NCI-H1092 treated with DMSO at 0.1 percent for 48 hours (cell line): Measurements from ENCODE around the gene WDR4.
"Not testable (repeated sequence)": the region's sequence is repeated elsewhere in the genome, so short reads cannot be mapped to it uniquely, and the experiment has no call there.

Experiments
- DNase-seq: peaks from one replicate; lab custom pipeline; 2025; lab: John Stamatoyannopoulos, UW

The WDR4 gene, protein sequence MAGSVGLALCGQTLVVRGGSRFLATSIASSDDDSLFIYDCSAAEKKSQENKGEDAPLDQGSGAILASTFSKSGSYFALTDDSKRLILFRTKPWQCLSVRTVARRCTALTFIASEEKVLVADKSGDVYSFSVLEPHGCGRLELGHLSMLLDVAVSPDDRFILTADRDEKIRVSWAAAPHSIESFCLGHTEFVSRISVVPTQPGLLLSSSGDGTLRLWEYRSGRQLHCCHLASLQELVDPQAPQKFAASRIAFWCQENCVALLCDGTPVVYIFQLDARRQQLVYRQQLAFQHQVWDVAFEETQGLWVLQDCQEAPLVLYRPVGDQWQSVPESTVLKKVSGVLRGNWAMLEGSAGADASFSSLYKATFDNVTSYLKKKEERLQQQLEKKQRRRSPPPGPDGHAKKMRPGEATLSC

GRCh38 chr21:42878993-42879787 lies at the start of gene WDR4:
WDR4 (minus strand) TSS chr21:42879539; CDS start chr21:42879495, 44 bp downstream.
- peak; percentile 97 for DNase-seq

DNA sequence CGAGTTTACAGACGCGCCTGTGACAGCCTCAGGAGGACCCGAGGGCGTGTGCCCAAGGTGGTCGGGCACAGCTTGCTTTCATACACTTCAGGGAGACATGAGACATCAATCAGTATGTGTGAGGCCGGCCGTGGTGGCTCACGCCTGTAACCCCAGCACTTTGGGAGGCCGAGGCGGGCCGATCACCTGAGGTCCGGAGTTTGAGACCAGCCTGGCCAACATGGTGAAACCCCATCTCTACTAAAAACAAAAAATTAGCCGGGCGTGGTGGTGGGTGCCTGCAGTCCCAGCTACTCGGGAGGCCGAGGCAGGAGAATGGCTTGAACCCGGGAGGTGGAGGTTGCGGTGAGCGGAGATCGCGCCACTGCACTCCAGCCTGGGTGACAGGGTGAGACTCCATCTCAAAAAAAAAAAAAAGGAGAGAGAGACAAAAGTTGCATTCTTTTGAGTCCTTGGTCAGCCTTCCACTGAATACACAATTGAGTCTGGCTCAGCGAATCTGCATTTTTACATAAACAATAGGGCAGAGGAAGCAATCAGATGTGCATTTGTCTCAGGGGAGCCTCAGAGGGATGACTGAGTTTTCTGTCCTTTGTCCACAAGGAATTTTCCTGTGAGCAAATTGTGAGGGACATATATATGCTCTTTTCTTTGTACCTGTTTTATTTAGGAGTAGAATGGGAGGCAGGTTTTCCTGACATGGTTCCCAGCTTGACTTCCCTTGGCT lies 48.3 kb upstream of the WDR4 start:
- DNase-seq, result not testable (repeated sequence)

- DNase-seq, result no peak
Observed at GRCh38 chr21:42925114-42925926, 46.0 kb upstream of the WDR4 start, which contains the start of gene ERVH48-1. ERVH48-1 (minus strand) TSS chr21:42925630; CDS start chr21:42919006, 6,624 bp downstream.

- no peak for DNase-seq
Observed at GRCh38 chr21:42924433-42924751, 45.1 kb upstream of the WDR4 start.

DNA sequence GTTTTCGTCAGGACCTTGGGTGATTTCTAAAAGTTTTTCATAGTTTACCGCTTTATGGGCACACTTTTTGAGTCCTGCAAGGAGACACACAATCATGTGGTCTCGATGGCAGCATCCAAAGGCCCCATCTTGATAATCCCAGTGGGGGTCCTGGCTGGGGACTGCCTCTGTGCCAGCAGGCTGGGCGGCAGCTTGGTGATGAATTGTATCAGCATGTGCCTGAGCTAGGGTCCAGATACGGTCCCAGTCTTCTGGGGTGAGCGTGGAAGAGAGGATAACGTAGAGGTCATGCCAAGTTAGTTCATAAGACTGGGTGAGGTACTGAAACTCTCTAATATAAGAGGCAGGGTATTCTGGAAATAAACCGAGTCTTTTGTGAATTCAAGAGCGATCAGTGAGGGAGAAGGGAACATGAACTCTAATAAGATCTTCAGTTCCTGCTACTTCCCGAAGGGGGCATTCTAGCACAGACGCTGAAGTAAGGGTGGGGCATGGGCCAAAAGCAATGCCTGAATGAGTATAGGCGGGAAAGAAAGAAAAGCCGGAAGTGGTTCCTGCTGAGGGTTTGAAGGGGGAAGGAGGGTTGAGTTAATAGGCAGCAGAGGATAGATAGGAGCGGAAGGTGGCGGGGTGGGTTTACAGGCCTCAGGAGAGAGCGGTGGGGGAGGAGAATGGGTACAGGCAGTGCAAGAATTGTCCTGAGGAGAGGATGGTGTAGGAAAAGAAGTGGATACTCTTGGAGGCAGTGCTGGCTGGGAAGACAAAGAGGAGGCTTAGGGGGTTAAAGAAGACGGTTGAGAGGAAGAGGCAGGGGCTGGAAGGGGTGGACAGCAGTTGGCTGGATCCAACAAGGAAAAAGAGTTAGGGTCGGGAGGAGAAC lies 44.5 kb upstream of the WDR4 start:
- peak; percentile 96 for DNase-seq

DNA sequence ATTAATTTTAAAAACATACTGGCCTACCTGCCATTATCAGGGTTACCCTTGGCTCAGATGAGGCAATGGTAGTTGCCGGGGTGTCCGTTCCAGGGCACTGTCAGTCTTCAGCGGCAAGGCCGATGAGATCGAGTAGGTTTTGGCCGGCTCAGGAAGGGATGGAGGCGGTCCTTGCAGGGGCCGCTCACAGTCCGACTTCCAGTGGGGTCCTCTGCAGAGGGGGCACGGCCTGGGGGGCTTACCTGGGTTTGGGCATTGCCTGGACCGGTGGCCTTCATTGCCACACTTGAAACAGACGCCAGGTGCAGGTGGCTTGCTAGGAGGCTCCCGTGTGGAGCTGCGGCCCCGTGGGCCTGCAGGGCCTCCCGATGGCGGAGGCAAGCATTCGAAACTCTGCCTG lies 43.6 kb upstream of the WDR4 start:
- DNase-seq, result no peak

DNA sequence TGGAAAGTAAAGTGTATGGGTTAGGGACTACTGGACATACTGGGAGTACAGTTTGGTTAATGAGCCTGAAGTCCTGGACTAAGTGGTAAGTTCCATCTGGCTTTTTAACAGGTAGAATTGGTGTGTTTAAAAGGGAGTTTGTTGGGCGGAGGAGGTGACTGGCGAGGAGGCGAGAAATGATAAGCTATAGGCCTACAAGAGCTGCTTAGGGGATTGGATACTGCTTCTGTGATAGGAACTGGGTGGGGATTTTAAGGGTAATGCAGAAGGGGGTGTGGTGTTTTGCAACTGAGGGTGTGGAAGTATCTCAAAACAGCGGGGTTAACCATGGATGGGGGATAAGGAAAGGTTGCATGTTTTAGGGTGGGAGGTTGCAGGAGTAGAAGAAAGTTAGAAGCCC lies 42.6 kb upstream of the WDR4 start:
- no peak for DNase-seq

GRCh38 chr21:42918291-42918690 lies 39.0 kb upstream of the WDR4 start:
- no peak for DNase-seq

GRCh38 chr21:42913476-42913875 lies 34.1 kb upstream of the WDR4 start:
- DNase-seq, result no peak

DNA sequence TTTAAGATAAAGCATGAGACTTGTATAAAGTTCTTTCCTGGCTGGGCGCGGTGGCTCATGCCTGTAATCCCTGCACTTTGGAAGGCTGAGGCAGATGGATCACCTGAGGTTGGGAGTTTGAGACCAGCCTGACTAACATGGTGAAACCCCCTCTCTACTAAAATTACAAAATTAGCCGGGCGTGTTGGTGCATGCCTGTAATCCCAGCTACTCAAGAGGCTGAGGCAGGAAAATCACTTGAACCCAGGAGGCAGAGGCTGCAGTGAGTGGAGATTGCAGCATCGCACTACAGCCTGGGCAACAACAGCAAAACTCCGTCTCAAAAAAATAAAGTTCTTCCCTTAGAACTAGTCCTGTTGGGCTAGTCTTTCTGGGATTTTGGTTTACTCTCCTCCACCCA lies 32.6 kb upstream of the WDR4 start:
- not testable (repeated sequence) for DNase-seq

DNA sequence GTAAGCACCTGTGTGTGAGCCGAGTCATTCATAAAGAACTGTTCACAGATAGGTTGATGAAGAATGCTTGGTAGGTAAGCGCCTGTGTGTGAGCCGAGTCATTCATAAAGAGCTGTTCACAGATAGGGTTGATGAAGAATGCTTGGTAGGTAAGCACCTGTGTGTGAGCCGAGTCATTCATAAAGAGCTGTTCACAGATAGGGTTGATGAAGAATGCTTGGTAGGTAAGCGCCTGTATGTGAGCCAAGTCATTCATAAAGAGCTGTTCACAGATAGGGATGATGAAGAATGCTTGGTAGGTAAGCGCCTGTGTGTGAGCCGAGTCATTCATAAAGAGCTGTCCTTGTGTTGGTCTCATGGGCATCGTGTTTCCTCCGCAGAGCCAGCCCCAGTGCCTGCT lies 29.1 kb upstream of the WDR4 start:
- not testable (repeated sequence) for DNase-seq

DNA sequence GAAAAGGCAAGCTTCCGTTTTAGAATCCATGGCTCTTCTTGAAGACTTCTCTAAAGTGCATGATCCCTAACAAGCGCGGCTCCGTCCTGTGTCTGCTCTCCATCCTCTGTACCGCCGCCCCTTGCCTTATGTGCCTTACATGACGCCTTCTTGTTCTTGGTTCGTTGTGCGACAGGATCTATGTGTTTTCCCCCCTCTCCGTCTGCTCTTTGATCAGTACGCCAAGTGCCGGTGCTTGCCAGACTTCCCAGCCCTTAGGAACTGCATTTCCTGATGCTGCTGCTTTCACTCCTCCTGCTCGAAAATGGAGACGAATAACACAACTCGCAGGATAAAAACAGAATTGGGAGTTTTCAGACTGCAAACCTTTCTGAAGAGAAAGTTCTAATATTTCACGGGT lies 26.9 kb upstream of the WDR4 start:
- no peak for DNase-seq

- DNase-seq, result no peak
Observed at GRCh38 chr21:42905195-42905594, 25.9 kb upstream of the WDR4 start.

GRCh38 chr21:42903817-42904216 lies 24.5 kb upstream of the WDR4 start:
- no peak for DNase-seq

GRCh38 chr21:42900446-42900845 lies 21.1 kb upstream of the WDR4 start:
- no peak for DNase-seq

DNA sequence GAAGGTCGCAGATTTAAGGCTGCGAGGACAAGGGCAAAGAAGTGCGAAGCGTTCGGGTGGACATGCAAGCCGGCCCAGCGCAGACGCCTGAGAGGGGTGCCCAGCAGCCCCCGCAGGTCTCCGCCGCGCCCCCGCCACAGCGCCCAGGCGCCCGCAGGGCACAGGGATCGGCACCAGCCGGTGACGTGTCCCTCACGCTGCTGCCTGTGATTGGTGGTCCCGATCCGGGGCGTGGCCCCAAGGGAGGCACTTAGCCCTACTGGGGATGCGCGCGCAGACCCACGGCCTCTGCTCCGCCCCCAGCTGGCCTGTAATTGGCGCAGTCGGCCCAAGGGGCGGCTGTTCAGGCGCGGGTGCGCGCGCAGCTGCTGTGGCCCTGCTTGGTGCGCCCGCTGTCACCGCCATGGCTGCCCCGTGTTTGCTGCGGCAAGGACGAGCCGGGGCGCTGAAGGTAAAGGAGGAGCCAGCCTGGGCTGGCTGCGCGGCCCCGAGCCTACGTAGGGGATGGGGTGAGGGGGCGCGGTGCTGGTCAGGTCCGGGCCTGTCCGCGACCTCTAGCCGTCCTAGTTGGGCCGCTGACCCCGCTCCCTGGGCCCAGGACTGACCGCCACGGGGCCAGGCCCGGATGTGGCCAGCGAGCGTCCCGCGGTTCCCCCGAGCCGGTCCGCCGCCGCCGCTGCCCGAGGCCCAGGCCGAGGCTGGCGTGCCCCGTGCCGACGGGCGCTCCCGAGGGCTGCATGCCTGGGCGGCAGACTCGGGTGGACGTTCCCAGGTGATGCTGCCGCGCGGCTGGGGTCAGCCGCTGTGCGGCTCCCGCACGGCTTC lies 13.8 kb upstream of the WDR4 start, which contains the start of gene NDUFV3:
NDUFV3 (plus strand) TSS at position 379 of the 825 bp plus-strand sequence; CDS start at position 404, 25 bp downstream.
- DNase-seq, result peak; percentile 99

DNA sequence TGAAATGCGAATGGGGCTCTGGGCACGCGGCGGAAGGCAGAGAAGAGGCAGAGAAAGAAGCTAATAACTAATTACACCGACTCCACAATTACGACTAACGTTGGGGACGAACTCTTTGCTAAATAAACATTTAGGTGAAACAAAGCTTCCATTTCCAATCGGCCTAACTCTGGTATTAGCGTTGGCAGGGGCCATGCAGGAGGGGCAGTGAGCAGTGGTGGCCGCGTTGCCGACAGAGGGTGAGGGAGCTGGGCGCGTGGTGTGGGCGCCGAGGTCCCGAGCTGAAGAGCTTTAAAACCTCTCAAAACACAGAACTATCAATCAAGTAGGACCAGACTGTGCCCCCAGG lies 13.2 kb upstream of the WDR4 start:
- no peak for DNase-seq

DNA sequence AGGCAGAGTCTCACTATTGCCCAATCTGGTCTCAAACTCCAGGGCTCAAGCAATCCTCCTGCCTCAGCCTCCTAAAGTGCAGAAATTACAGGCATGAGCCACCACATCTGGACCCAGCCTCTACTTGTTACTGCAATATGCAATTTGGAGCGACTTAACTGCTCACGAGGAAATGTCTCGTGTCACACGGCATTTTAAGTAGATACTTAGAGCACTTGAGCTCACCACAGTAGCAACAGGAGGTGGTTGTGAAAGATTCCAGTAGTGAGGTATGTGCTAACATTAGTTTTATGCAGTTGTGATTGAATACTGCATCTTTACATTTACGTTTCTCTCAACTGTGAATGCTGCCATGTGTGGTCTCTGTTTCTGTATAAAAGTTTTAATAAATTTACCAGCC lies 8.0 kb upstream of the WDR4 start:
- DNase-seq, result no peak

GRCh38 chr21:42883921-42884320 lies 4.6 kb upstream of the WDR4 start:
- DNase-seq, result no peak

DNA sequence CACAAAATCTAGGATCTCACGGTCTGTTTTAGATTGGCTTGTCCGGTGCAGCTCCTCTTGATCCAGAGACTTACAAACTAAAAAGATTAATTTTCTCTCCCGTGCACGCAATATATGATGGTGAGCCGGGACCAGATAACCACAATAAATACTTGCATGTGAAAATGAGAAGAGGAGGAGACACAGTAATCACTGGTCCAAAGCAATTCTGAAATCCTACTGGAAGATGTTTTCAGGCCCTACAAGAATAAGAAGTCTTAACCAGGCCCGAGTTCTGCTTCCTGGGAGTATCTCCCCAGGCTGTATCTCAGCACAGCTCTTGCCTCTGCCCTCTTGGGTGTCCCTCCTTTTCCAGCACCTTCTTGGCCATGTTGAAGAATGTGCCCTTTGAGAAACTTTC lies 1.0 kb upstream of the WDR4 start:
- DNase-seq, result no peak
